PFSK-1 (cell line): ENCODE data around the gene TAF4.

Experiments used
- FOXP2 ChIP-seq: optimal IDR thresholded peaks from 2 replicates; pipeline ENCODE3; 2011; ENCODE audit warnings: borderline replicate concordance, control low read depth, inconsistent platforms; ENCODE audit not compliant: insufficient read depth; ENCODE audit errors: extremely low read length, extremely low read depth
- POLR2AphosphoS5 ChIP-seq: IDR thresholded peaks from 2 replicates; pipeline ENCODE4 v1.6.1; 2012; ENCODE audit warnings: low read depth, mild to moderate bottlenecking, control low read depth, low read length, moderate library complexity
- SIN3A ChIP-seq: IDR thresholded peaks from 2 replicates; pipeline ENCODE4 v1.6.1; 2012; ENCODE audit warnings: mild to moderate bottlenecking, low read length, moderate library complexity, borderline replicate concordance; ENCODE audit not compliant: insufficient read depth
- TAF1 ChIP-seq: IDR thresholded peaks from 2 replicates; pipeline ENCODE4 v1.6.1; 2012; ENCODE audit warnings: low read length, control low read depth, borderline replicate concordance; ENCODE audit not compliant: insufficient read depth
- TF ChIP-seq, protein P1 (sequence below), 2 experiments: IDR thresholded peaks; 2 replicates each; pipeline versions ENCODE4 v1.6.1 to v1.8.0; 2011 to 2012; ENCODE audit warnings: low read depth in 2 of 2, low read length in 2 of 2, control low read depth in 1 of 2, inconsistent platforms in 1 of 2, mild to moderate bottlenecking in 1 of 2, moderate library complexity in 1 of 2; ENCODE audit not compliant: insufficient read depth in 1 of 2

TAF4 gene

DNA sequence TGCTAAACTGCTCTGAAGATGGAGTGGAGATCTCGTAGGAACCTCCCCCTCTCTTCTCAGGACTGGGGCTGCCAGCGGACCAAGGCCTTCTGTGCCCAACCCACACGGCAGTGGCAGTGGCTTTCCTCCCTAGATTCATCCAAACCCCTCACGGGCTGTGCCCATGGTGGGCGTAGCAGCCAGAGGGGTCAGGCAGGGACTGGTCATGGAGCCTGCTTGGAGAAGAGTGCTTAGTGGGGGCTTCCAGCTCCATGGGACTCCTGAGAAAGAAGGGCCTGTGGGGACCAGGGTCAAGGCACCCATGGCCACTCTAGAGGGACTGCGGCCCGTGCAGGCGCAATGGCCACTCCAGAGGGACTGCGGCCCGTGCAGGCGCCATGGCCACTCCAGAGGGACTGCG lies 86.6 kb downstream of the TAF4 start:
- TF ChIP-seq TAF1 (no peak), POLR2AphosphoS5 (no peak), SIN3A (no peak), FOXP2 (no peak)
- TF ChIP-seq, protein P1, sequence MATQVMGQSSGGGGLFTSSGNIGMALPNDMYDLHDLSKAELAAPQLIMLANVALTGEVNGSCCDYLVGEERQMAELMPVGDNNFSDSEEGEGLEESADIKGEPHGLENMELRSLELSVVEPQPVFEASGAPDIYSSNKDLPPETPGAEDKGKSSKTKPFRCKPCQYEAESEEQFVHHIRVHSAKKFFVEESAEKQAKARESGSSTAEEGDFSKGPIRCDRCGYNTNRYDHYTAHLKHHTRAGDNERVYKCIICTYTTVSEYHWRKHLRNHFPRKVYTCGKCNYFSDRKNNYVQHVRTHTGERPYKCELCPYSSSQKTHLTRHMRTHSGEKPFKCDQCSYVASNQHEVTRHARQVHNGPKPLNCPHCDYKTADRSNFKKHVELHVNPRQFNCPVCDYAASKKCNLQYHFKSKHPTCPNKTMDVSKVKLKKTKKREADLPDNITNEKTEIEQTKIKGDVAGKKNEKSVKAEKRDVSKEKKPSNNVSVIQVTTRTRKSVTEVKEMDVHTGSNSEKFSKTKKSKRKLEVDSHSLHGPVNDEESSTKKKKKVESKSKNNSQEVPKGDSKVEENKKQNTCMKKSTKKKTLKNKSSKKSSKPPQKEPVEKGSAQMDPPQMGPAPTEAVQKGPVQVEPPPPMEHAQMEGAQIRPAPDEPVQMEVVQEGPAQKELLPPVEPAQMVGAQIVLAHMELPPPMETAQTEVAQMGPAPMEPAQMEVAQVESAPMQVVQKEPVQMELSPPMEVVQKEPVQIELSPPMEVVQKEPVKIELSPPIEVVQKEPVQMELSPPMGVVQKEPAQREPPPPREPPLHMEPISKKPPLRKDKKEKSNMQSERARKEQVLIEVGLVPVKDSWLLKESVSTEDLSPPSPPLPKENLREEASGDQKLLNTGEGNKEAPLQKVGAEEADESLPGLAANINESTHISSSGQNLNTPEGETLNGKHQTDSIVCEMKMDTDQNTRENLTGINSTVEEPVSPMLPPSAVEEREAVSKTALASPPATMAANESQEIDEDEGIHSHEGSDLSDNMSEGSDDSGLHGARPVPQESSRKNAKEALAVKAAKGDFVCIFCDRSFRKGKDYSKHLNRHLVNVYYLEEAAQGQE (IDR thresholded peaks at IDR 0.05; ENCODE audit: insufficient read depth in 1 of 2, low read depth in 2 of 2, low read length in 2 of 2), result no peak

DNA sequence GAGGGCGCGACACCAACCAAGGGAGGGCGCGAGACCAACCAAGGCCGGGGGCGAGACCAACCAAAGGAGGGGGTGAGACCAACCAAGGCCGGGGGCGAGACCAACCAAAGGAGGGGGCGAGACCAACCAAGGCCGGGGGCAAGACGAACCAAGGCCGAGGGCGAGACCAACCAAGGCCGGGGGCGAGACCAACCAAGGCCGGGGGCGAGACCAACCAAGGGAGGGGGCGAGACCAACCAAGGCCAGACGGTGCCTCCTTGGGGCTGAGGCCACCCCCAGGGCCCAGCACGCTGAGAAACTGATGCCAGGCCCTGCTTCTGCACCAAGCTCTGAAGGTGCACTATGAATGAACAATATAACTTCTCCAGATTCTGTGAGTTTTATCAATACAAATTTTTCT lies 87.2 kb downstream of the TAF4 start:
- TF ChIP-seq FOXP2, result no peak
- TF ChIP-seq TAF1, result no peak
- no peak for TF ChIP-seq SIN3A
- TF ChIP-seq POLR2AphosphoS5, result no peak
- TF ChIP-seq, protein P1 (IDR thresholded peaks at IDR 0.05; ENCODE audit: insufficient read depth in 1 of 2, low read depth in 2 of 2, low read length in 2 of 2), result no peak

DNA sequence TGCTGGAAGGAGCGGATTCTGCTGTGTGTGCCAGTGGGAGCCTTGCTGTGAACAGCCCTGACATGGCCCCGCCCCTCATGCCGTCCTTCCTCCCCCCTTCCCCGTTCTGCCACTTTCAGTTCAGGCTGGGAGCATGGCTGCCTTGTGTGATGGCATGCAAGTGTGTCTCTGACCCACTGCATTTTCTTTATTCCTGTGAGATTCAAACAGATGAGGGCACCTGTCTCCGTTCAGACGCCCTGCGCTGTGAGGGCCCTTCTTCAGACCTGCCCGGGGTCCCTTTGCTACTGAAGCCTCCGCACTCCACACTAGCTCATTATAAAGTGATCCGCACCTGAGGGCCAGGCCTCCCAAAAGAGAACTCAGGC lies 88.3 kb downstream of the TAF4 start:
- TF ChIP-seq FOXP2, result no peak
- TF ChIP-seq TAF1, result no peak
- no peak for TF ChIP-seq SIN3A
- TF ChIP-seq POLR2AphosphoS5, result no peak
- TF ChIP-seq, protein P1 (IDR thresholded peaks at IDR 0.05; ENCODE audit: insufficient read depth in 1 of 2, low read depth in 2 of 2, low read length in 2 of 2), result no peak

DNA sequence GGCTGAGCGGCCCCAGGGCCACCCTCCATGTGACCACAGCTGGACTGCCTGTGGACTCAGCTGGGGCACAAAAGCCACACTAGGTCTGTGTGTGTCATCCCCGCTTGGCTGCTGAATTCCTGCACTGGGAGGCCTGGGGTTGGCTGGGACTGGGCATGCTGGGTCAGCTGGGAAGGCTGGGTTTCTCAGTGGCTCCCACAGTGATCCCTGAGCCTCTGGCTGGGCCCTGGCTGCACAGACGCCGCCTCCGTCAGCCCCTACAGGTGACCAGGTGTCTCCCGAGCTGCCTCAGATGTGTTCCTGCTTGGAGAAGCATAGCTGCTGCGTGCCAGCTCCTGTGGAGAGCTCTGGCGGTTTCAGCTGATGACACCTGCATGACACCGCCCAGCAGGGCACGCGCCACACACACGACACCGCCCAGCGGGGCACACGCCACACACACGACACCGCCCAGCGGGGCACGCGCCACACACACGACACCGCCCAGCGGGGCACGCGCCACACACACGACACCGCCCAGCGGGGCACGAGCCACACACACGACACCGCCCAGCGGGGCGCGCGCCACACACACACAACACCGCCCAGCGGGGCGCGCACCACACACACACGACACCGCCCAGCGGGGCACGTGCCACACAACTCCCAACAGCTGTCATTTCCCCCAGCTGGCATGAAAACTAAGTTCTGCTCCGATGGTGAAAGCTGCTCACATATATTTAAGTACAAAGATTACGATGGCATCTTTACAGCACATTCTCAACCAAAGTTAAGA lies 88.8 kb downstream of the TAF4 start:
- TF ChIP-seq, protein P1 (IDR thresholded peaks at IDR 0.05; ENCODE audit: insufficient read depth in 1 of 2, low read depth in 2 of 2, low read length in 2 of 2), result no peak
- TF ChIP-seq TAF1 (no peak), POLR2AphosphoS5 (no peak), SIN3A (no peak), FOXP2 (no peak)

DNA sequence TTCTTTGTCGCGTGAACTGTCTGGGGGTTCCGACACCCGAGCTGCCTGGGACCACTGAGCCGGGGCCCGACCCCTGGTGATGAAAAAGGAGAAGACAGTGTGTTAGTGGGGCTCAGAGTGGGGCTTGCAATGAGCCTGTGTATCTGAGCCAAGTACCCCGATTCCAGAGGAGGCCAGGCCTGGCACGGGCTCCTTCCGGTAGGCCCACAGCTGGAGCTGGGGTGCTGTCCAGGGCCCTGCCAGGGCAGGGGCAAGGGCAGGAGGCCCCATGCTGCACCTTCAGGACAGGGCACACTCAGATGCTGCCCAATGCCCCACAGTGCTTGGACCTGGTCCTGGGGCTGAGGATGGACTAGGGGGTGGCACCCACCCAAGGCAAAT lies 89.4 kb downstream of the TAF4 start:
- TF ChIP-seq FOXP2, result no peak
- TF ChIP-seq SIN3A, result no peak
- TF ChIP-seq, protein P1 (IDR thresholded peaks at IDR 0.05; ENCODE audit: insufficient read depth in 1 of 2, low read depth in 2 of 2, low read length in 2 of 2), result no peak
- TF ChIP-seq POLR2AphosphoS5, result no peak
- TF ChIP-seq TAF1, result no peak
